ENCODE results near the gene TVP23C.
A peak's percentile ranks its signal among the peaks of the same experiment; 100 is the strongest.
"Not testable (repeated sequence)": the region's sequence is repeated elsewhere in the genome, so short reads cannot be mapped to it uniquely, and the experiment has no call there.

The TVP23C gene

DNA sequence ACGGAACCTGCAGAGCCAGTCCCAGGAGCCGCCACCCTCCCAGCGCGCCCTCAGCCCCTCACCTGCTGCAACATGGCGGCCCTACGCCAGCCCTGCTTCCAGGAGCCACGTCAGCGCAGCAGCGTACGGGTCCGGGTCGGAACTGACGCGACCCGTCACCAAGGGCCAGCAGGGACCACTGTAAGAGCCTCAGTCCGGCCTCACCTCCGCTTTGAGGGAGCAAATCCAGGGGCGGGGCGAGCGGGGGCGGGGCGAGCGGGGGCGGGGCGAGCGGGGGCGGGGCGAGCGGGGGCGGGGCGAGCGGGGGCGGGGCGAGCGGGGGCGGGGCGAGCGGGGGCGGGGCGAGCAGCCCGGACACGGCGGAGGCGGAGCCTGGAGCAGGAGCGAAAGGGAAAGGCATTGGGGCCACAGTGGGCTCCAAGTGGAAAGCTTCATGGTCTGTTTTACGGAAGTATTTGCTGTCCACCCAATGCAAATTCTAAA is at the start of gene TVP23C:
Gene TVP23C, minus strand, starts transcription at position 109 of the 483 bp plus-strand sequence. Its CDS starts 35 bp downstream, at position 74.
- DNase-seq (ENCODE audit: low spot score), result peak; percentile 52

DNA sequence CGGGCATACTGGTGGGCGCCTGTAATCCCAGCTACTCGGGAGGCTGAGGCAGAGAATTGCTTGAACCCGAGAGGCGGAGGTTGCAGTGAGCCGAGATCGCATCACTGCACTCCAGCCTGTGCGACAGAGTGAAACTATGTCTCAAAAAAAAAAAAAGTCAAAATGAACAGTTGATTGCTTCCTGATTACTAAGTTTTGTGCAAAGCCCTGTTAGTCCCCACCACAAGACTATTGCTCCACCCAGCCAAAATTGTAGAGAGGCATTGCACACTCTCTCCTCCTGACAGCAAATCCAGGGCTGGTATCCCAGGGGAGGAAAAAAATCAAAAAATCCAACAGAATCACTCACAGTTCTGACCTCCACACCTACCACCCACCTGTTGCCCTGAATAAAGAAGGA is 29.7 kb upstream of the TVP23C start:
- DNase-seq (ENCODE audit: low spot score), result not testable (repeated sequence)

- DNase-seq (ENCODE audit: low spot score), result not testable (repeated sequence)
These were observed 28.7 kb upstream of the TVP23C start for GRCh38 chr17:15591986-15592385.

DNA sequence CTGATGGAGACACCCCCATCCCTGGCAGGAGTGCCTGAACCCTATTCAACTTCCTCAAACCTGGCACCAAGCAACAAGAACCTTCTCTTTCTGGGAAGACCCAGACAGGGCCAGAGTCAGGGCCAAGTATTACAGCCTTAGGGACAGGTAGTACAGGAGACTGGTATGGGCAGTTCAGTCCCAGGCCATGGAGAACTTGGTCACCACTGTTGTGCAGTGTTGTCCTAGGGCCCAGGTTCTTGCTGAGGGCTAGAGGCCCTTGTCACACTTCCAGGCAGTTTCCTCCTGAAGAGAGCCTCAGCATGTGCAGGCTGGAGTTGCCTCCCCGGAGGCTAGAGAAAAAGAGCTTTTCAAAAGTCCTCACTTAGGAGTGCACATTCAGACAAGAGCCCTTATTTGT is 27.6 kb upstream of the TVP23C start:
- not testable (repeated sequence) for DNase-seq (ENCODE audit: low spot score)

DNA sequence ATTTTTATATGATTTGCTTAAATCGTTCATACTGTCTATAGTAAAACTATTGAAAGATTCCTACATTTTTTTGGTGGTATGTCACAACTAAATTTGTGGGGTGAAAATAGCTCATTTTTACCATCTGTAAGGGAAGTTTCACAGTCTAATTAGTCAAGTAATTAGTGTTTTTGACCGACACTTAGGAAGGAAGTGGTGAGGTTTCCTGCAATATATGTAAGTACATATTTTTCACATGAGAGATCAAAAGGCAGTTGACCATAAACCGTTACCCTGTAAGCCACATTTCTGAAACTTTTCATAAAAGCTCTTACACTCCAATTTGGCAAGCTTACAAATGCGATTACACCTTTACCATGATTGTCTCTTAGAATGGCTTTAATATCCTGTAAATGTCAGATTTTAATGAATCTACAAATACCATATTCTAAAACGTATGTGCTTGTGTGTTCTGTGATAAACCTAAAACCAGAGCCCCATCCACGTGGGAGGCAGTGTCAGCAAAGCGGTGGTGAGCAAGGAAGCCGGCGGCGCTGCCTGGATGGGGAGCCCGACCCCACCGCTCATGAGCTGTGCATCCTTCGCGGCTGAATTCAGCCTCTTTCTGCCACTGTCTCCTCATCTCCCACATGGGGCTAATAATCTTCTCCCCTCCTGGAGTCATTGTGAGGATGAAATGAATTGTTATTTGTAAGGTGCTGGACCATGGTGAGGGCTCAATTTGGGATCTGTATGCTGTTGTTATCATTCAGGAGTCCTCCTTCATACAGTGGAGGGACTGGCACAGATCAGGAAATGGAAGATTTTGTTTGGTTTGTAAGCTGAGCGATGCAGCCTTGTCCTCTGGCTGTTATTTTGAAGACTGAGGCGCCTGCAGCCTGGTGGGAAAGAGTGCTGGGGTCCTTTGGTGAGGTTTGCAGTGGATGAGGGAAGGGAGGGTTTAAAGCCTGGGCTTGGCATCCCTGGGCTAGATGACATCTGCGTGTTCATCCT is 26.6 kb upstream of the TVP23C start:
- not testable (repeated sequence) for DNase-seq (ENCODE audit: low spot score)

- DNase-seq (ENCODE audit: low spot score), result not testable (repeated sequence)
These were observed 24.7 kb upstream of the TVP23C start for GRCh38 chr17:15588017-15588416.

DNA sequence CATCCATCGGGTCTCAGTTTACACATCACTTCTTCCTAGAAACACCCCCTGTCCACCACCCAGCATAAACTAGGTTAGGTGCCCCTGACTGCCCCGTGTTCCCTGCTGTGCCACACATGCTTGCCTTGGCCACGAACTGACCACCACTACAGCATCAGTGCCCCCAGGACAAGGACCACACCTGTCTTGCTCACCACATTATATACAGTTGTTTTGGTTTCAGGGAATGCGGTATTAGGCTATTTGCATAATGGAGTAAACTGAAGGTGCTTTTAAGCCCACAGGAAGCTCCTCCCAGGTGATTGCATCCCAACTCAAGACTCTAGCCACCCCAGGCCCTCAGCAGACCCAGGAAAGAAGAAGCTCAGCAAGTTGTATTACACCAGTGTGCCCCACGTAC is 20.0 kb upstream of the TVP23C start:
- not testable (repeated sequence) for DNase-seq (ENCODE audit: low spot score)

- DNase-seq (ENCODE audit: low spot score), result not testable (repeated sequence)
These were observed 18.2 kb upstream of the TVP23C start for GRCh38 chr17:15581462-15581861.

- DNase-seq (ENCODE audit: low spot score), result not testable (repeated sequence)
These were observed 13.6 kb upstream of the TVP23C start for GRCh38 chr17:15576848-15577247.

DNA sequence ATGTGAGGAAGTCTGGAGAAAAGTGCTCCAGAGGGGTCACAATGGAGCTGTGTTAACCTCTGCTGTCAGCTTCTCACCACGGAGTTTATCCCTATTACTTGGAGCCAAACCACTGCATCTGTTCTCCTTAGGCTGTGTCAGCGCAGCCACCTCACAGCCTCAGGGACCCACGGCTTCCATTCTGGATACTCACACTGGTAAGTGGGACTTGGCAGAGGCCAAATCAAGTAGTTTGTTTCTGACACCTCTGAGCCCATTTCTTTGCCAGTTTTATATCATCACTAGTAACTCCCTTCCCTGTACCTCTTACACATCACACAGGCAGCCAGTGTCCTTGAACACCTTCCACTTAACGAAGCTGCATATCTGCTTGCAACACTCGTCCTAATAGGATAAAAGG is 11.4 kb upstream of the TVP23C start:
- DNase-seq (ENCODE audit: low spot score), result not testable (repeated sequence)

- not testable (repeated sequence) for DNase-seq (ENCODE audit: low spot score)
These were observed 10.6 kb upstream of the TVP23C start for GRCh38 chr17:15573870-15574269.

GRCh38 chr17:15562613-15563374 is 489 bp downstream of the TVP23C start:
- not testable (repeated sequence) for DNase-seq (ENCODE audit: low spot score)

GRCh38 chr17:15561439-15561838 is 1.8 kb downstream of the TVP23C start:
- not testable (repeated sequence) for DNase-seq (ENCODE audit: low spot score)

GRCh38 chr17:15558403-15559105 is 4.7 kb downstream of the TVP23C start:
- DNase-seq (ENCODE audit: low spot score), result not testable (repeated sequence)

GRCh38 chr17:15557334-15557832 is 5.9 kb downstream of the TVP23C start:
- not testable (repeated sequence) for DNase-seq (ENCODE audit: low spot score)

DNA sequence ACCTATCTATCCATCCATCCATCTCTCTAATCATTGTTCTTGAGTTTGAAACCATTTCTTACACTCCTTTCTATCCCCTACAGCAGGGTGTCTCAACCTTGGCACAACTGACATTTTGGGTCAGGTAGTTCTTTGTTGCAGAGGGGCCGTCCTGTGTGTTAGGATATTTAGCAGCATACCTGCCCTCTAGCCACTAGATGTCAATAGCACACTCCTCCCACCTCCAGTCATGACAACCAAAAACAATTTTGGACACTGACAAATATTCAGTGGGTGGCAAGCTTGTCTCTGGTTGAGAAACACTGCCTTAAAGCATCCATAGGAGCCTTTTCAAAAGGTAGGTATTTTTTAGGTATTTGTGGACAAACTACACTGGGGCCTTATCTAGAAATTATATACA is 10.4 kb downstream of the TVP23C start:
- not testable (repeated sequence) for DNase-seq (ENCODE audit: low spot score)

DNA sequence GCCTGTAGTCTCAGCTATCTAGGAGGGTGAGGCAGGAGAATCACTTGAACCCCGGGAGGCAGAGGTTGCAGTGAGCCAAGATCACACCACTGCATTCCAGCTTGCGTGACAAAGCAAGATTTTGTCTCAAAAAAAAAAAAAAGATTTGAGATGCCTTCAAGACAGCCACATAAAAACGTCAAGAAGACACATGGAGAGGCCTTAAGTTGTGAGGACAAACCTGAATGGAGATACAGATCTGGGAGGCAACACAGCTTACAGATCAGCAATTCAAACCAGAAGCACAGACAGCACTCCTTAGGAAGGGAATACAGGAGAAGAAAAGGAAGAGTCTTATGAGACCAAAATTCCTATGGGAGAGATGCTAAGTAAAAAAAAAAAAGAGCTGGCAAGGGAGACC is 13.7 kb downstream of the TVP23C start:
- DNase-seq (ENCODE audit: low spot score), result not testable (repeated sequence)

DNA sequence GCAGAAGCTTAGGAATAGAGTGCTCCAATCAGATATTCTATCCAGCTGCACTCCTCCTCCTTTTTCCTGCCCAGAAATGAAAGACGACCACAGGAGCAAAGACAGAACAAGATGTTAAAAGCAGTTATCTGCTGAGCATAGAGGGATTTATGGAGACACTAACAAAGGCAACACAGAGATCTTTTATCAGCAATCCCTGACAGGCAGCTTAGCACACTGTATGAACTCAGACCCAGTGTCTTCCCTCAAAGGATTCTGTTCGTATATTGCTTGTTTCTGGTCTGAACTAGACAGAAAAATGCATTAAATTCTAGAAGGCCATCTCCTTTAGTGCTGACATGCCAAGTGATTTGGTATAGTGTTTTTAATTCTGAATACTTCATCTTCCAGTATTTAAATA is 16.7 kb downstream of the TVP23C start:
- DNase-seq (ENCODE audit: low spot score), result not testable (repeated sequence)

DNA sequence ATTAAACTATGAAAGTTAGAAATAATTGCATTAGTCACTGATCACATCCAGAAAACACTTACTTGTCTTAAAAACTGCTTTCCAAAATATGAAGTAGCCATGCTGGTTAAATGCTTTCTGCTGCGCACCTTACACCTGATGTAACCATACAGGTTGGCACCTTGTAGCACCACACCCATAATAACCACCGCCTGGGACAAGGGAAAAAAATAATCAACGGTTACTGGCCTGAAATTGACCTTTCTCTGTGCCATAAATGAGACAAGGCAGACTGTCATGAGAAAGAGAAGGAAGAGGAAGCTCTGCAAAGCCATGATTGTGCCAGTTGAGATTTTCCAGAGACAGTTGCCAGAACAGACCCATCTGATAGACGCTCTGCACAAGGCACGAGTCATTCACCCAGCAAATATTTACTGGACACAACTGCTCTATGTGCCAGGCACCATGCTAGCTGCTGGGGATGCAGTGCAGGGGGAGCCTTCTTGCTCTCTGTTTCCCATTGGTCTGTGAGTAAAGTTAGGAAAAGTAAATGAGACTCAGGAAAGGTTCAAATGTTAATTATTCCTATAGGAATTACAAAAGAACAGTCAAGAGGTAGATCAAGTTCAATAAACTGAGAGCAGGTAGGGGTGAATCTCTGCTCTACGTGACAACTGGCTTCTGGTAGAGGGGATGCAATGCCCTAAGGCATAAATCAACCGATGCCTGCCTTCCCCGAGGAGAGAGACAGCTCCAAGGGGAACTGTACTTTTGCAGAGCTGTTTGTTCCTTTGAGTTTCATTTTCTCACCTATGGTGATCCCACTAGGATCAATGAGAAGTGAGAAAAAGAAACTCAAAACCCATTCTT is 22.7 kb downstream of the TVP23C start:
- not testable (repeated sequence) for DNase-seq (ENCODE audit: low spot score)

DNA sequence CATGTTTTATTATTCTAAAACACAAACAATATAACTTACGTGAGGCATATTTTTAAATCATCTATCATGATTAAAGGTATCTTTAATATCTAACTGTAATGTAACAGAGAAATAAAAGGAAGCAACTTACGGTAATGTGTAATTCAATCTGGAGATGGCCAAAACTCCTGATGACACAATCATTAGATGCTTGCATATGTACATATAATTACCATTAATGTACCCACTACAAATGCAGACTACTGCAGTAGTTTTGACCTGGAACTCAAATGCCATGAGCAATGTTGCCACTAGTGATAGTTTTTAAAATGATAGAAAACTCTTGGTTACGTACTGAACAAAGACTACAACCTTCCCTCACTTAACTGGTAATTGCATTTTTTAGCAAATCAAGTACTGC is 30.2 kb downstream of the TVP23C start:
- not testable (repeated sequence) for DNase-seq (ENCODE audit: low spot score)

All from kidney capillary endothelial cell (primary cell).